ENCODE results near the gene CFAP299.

CFAP299 gene

DNA sequence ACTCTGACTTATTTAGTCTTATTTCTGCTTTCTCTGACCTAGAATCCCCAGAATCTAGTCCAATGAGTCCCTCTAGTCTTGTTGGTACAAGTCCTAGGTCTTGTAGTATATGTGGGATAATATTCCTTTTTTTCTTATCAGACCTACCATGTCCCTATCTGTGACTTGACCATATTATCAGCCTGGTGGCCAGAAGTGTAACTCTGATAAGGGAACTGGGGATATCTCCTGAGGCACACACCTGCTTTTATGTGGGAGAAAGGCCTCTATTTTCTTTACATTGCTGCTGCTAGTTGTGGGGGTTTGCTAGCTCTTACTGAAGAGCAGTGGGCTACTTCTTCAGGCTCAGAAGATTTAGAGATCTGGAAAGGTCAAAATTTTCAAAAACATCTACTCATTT lies 38.6 kb downstream of the CFAP299 start:
- H3K36me3 ChIP-seq (ENCODE audit: control insufficient read depth, low read length): no peaks in the 10 kb centered on the region
- no peaks in the 10 kb centered on the region for H3F3A ChIP-seq (ENCODE audit: control insufficient read depth, insufficient read depth)
- no peak overlapping the region for H3K4me3 ChIP-seq (ENCODE audit: low read length)
- H3K4me2 ChIP-seq (ENCODE audit: low read length): no peak overlapping the region
- H3K79me2 ChIP-seq (ENCODE audit: control insufficient read depth, low read length): no peaks in the 10 kb centered on the region
- H3K4me1 ChIP-seq (ENCODE audit: control insufficient read depth, low read length): peaks cover 9% of the 10 kb centered on the region
- peaks cover 41% of the 10 kb centered on the region for H3K9me3 ChIP-seq (ENCODE audit: control insufficient read depth, insufficient read depth, low read length)
- no peak overlapping the region for H3K27ac ChIP-seq (ENCODE audit: low read depth, low read length)
- H3K9me2 ChIP-seq (replicated peaks; ENCODE audit: control insufficient read depth, low read length): no peaks in the 10 kb centered on the region
- no peaks in the 10 kb centered on the region for H4K20me1 ChIP-seq (ENCODE audit: control insufficient read depth, insufficient read depth, low read depth, low read length)
- TF ChIP-seq, protein P1, sequence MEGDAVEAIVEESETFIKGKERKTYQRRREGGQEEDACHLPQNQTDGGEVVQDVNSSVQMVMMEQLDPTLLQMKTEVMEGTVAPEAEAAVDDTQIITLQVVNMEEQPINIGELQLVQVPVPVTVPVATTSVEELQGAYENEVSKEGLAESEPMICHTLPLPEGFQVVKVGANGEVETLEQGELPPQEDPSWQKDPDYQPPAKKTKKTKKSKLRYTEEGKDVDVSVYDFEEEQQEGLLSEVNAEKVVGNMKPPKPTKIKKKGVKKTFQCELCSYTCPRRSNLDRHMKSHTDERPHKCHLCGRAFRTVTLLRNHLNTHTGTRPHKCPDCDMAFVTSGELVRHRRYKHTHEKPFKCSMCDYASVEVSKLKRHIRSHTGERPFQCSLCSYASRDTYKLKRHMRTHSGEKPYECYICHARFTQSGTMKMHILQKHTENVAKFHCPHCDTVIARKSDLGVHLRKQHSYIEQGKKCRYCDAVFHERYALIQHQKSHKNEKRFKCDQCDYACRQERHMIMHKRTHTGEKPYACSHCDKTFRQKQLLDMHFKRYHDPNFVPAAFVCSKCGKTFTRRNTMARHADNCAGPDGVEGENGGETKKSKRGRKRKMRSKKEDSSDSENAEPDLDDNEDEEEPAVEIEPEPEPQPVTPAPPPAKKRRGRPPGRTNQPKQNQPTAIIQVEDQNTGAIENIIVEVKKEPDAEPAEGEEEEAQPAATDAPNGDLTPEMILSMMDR (IDR thresholded peaks at IDR 0.05; ENCODE audit: low read depth, low read length, poor library complexity, severe bottlenecking): no peak
- no peak for TF ChIP-seq EZH2phosphoT487 (IDR thresholded peaks at IDR 0.05; ENCODE audit: borderline replicate concordance, low read length)
- H3K27me3 ChIP-seq (ENCODE audit: control insufficient read depth, low read length): no peaks in the 10 kb centered on the region

DNA sequence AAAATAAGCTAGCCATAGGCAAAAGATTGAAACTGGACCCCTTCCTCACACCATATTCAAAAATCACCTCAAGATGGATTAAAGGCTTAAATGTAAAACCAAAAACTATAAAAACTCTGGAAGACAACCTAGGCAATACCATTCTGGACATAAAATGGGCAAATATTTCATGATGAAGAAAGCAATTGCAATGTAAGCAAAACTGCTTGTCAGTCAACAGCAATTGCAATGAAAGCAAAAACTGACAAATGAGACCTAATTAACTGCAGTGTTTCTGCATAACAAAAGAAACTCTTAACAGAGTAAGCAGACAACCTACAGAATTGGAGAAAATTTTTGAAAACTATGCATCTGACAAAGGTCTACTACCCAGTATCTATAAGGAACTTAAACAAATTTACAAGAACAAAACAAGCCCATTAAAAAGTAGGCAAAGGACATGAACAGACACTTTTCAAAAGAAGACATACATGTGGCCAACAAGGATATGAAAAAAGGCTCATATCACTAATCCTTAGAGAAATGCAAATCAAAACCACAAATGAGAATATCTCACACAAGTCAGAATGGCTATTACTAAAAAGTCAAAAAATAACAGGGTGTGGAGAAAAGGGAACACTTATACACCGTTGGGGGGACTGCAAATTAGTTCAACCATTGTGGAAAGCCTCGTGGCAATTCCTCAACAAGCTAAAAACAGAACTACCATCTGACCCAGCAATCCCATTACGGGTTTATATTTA lies 46.7 kb downstream of the CFAP299 start:
- Histone ChIP-seq H3K9me3 (ENCODE audit: control insufficient read depth, insufficient read depth, low read length) (peaks cover 18% of the 10 kb centered on the region; the same call in 1 of the 2 replicates), H3K27me3 (ENCODE audit: control insufficient read depth, low read length) (no peaks in the 10 kb centered on the region), H3K4me2 (ENCODE audit: low read length) (no peak overlapping the region), H3K4me1 (ENCODE audit: control insufficient read depth, low read length) (peaks cover 9% of the 10 kb centered on the region), H3K27ac (ENCODE audit: low read depth, low read length) (no peak overlapping the region), H3K4me3 (ENCODE audit: low read length) (no peak overlapping the region), H3K9me2 (replicated peaks; ENCODE audit: control insufficient read depth, low read length) (no peaks in the 10 kb centered on the region), H4K20me1 (ENCODE audit: control insufficient read depth, insufficient read depth, low read depth, low read length) (no peaks in the 10 kb centered on the region), H3K79me2 (ENCODE audit: control insufficient read depth, low read length) (no peaks in the 10 kb centered on the region), H3F3A (ENCODE audit: control insufficient read depth, insufficient read depth) (no peaks in the 10 kb centered on the region), H3K36me3 (ENCODE audit: control insufficient read depth, low read length) (no peaks in the 10 kb centered on the region)
- TF ChIP-seq, protein P1 (IDR thresholded peaks at IDR 0.05; ENCODE audit: low read depth, low read length, poor library complexity, severe bottlenecking): no peak
- no peak for TF ChIP-seq EZH2phosphoT487 (IDR thresholded peaks at IDR 0.05; ENCODE audit: borderline replicate concordance, low read length)

DNA sequence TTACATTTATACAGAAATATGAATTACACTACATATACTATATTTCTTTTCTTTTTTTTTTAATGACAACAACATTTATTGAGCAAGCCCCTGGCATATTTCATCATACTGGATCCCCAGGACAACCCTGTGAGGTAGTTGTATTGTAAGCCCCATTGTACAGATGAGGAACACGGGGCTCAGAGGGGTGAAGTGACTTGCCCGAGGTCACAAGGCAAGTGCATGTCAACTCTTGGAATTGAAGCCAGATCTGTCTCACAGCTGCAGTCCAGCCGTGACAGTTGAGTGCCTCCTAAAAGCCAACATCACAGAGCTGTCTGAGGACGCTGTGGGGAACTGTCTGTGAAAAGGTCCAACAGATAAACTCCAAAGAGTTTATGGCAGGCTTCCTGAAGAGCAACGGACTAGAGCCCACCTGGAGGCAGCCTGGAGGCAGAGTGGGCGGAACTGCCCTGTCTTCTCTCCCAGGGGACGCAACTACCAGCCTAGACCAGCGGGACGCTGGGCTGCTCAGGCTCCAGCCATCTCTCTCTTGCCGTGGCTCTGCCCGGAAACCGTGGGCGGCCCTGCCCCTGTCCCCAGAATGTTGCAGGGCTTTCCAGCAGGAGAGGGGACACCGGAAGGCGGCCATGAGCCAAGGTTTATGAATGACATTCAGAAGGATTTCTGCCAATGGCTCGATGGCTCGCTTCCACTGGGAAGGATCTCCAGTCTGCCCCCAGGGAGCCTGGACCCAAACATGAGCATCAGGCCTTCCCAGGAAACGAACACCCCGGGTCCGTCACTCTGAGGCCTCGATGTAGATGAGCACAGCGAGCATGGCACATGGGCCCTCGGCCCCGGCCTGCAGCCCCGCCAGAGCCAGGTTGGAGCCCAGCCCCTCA lies 50.1 kb downstream of the CFAP299 start:
- no peak overlapping the region for H3K27ac ChIP-seq (ENCODE audit: low read depth, low read length)

More for the DNA sequence above, 50.1 kb downstream of the CFAP299 start:
- Histone ChIP-seq H3K4me3 (ENCODE audit: low read length) (no peak overlapping the region), H3K4me2 (ENCODE audit: low read length) (no peak overlapping the region), H3K27me3 (ENCODE audit: control insufficient read depth, low read length) (no peaks in the 10 kb centered on the region), H3K9me2 (replicated peaks; ENCODE audit: control insufficient read depth, low read length) (no peaks in the 10 kb centered on the region), H3K79me2 (ENCODE audit: control insufficient read depth, low read length) (no peaks in the 10 kb centered on the region), H3K9me3 (ENCODE audit: control insufficient read depth, insufficient read depth, low read length) (peaks cover 21% of the 10 kb centered on the region; the same call in 1 of the 2 replicates), H3K4me1 (ENCODE audit: control insufficient read depth, low read length) (peaks cover 9% of the 10 kb centered on the region), H4K20me1 (ENCODE audit: control insufficient read depth, insufficient read depth, low read depth, low read length) (no peaks in the 10 kb centered on the region), H3F3A (ENCODE audit: control insufficient read depth, insufficient read depth) (no peaks in the 10 kb centered on the region), H3K36me3 (ENCODE audit: control insufficient read depth, low read length) (no peaks in the 10 kb centered on the region)
- no peak for TF ChIP-seq EZH2phosphoT487 (IDR thresholded peaks at IDR 0.05; ENCODE audit: borderline replicate concordance, low read length)
- TF ChIP-seq, protein P1 (IDR thresholded peaks at IDR 0.05; ENCODE audit: low read depth, low read length, poor library complexity, severe bottlenecking): no peak

Measured in DOHH2 (cell line).